GM21381 (cell line): Measurements from ENCODE around the gene STAT4.

Experiments
- ATAC-seq: cut with Tn5 transposase; IDR thresholded peaks from one replicate; pipeline ENCODE4 v1.9.1; 2021; ENCODE audit warnings: mild to moderate bottlenecking, moderate library complexity; ENCODE audit not compliant: unreplicated experiment

Gene STAT4

DNA sequence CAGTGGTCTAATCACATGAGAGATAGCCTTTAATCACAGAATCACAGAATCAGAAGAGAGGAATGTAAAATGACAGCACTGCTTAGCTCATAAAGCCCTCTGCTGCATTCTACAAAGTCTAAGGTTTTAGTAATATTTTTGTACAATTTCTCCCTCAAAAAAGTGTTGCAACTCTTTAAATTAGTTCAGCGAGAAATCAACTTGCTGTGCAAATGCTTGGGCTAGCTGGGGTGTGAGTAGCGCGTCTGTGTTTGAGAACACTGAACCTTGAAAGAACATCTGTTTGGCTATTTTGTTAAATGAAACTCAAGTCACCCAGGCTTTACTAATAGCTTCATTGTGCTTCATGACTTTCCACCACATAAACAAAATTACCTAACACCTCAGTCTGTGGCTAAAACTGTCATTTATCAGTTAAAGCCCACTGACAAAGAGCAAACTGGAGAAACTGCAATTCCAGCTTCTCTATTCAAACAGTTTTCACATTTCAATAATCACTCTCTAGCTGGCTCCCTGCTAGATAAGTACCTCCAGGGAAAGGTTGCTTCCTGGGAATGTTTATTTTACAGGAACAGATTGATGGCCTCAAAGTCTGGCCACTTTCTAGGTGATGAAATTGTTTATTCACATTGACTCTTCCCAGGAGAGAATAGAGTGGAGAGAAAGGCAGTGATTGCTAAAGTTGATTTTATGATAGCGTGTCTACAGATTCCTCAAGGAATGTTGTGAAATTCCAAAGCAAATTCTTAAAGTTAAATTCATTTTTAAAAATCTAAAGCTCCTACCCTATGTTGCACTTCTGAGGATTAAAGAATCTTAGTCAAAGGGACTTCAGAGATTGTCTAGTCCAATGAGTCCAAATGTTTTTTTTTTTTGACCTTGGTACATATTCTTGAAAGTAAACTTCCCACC is 100.8 kb downstream of the STAT4 start:
- peak; percentile 84 for ATAC-seq

GRCh38 chr2:191048073-191048472 is 102.7 kb downstream of the STAT4 start:
- no peak for ATAC-seq

- ATAC-seq, result no peak
These were observed 105.7 kb downstream of the STAT4 start for GRCh38 chr2:191045141-191045540.

DNA sequence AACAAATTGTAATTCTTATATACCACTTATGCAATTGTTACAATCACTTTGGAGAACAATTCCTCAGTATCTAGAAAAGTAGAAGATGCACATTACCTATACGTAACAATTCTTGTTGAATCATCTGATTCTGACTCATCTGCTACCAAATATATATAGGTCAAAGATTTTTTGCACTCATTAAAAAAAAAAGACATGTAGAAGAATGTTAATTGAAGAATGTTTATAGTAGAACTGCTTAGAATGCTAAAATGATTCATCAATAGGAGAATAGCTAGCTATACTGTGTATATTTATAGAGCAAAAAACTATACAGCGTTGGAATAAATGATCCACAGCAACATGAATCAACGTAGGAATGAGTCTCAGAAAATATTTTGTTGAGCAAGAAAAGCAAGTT is 107.4 kb downstream of the STAT4 start:
- no peak for ATAC-seq

DNA sequence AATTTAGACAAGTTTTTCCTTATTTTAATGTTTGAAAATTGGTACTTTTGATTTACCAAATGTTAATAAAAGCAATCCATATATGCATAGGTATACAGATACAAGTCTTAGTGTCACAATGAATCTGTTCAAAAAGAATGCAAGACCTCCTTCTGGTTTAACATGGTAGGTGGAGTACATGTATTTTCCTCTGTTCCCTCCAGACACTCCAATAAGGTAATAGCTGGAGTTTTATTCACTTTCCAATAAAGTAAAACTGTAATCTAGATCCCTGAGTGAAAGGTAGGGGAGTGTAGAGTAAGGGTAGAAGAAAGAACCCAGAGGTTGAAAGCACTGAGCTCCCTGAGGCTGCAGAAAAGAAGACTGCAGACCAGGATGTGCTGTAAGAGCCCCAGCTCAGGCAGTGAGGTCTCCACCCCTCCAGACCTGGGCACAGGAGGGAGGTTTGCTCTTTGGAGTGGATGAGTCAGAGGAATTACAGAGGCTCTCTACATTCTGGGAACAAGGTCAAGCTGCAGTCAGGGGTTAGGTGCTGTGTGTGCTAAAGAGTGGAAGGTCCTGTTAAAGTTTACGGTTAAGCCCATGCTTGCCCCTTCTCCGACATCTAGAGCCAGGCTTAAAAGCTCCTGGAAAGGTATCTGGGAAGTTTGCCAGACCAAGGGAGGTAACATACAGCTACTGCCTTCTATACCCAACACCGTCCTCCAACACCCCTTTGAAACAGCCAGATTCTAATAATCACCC is 109.2 kb downstream of the STAT4 start:
- ATAC-seq, result no peak

GRCh38 chr2:191039616-191040015 is 111.2 kb downstream of the STAT4 start:
- no peak for ATAC-seq

DNA sequence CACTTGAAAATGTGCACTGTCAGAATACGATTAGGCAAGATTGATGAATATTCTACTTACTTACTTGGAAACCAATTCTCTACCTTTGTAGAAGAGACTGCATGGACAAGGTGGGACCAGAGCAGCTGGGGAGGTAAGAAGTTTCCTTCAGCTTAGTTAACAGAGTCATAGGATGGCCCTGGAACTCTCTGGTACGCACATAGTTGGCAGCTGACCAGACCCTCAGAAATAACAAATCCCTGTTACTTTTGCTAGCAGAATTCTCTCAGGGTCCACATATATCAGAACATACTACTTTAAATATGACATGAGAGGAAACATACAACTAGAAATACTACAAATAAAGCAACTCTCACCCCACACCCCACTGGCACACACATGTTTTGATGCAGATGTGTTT is 112.1 kb downstream of the STAT4 start:
- no peak for ATAC-seq

- no peak for ATAC-seq
These were observed 112.5 kb downstream of the STAT4 start for GRCh38 chr2:191038241-191038725.

- ATAC-seq, result no peak
These were observed 113.4 kb downstream of the STAT4 start for GRCh38 chr2:191037351-191037750.

DNA sequence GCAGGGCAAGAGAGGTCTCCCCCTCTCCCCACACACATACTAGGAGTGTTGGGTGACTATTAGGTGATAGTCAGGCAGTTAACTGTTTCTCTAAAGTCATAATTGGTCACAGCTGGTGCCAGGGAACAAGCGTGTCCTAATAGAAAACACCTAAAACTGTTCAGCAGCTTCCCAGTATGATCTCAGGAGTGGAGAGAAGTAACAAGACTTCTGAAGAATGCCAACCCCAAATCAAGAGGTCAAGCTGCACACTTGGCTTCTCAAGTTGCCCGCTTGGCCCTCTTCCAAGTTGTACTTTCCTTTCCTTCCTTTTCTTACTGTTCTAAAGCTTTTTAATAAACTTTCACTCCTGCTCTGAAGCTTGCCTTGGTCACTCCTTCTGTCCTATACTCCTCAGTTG is 114.4 kb downstream of the STAT4 start:
- ATAC-seq, result no peak

DNA sequence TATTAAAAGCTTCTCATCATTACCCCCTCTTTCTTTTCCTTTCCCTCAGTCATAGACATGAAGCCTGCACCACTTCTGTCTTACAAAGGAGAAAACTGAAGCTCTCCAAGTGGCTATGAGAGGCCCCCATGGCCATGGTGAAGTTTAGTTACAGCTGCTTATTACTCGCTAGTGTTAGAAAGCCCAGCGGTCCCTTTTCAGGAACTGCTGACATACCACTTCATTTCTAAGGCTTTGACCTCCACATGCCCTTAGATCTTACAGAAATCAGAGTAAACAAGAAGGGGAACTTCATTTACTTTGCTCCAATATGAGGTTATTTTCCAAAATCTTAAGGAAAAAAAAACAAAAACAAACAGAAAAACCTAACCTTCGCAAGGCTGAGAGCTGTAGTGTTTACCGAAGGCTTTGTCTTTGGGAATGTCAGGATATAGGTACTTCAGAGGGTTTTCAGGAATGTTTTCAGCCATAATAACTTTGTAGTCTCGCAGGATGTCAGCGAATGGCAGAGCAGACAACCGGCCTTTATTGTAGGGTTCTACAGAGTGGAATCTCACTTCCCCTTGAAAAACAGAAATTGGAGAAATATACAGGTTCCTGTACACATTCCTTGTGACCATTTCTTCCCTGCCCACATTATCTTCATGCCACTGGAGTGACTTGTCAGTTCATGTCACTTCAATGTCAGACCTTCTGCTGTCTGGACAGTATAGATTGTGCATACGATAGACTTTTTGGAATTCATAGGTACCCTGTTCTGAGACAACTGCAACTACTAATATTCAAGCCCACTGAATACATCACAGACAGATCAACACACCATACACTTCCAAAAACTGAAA is 118.0 kb downstream of the STAT4 start:
- no peak for ATAC-seq

DNA sequence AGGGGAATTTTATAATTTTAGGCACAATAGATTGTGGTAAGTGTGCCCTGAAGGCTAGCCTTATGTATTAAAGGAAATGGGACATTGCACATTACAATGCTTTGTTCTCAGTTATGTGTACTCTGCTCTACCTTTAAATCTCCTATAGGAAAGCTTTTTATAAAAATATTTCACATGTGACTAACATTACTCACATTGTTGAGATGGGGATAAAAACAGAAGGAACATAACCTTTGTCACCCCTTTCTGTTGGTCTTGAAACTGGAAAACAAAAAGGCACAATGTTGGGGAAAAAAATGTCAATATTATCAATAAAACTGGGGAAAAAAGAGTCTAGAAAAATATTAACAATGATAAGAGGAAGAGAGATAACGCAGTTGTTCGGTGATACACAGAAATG is 119.5 kb downstream of the STAT4 start:
- no peak for ATAC-seq

DNA sequence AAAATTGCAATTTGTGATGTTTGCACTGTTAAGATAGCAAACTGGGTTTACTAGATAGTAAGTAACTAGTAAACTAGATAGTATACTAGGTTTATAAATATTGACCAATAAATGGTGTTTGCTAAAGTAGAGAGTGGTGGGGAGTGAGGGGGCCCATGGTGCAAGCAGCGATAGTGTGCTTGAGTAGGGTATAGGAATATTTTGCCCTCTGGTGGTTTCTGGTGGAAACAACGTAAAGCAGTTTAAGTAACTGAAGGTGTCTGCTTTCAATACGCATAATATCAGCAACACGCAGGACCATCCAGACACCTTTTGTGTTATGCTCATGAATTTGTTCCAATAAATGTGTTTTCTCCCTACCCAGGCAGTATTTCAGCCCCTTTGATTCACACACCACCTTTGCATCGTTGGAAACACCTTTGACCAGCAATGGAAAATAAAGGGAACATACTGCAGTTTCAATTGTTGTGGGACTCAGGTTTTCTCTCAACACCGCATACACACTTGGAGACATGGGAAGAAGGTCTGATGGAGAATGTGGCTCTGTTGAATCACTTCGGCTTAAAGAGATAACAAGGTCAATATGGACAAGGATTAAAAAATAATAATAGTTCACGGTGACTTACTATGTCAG is 120.2 kb downstream of the STAT4 start:
- peak; percentile 85 for ATAC-seq

GRCh38 chr2:191029280-191029950 is 121.4 kb downstream of the STAT4 start:
- no peak for ATAC-seq

GRCh38 chr2:191026377-191026776 is 124.4 kb downstream of the STAT4 start:
- ATAC-seq, result no peak

- ATAC-seq, result no peak
These were observed 125.7 kb downstream of the STAT4 start for GRCh38 chr2:191025135-191025534.

DNA sequence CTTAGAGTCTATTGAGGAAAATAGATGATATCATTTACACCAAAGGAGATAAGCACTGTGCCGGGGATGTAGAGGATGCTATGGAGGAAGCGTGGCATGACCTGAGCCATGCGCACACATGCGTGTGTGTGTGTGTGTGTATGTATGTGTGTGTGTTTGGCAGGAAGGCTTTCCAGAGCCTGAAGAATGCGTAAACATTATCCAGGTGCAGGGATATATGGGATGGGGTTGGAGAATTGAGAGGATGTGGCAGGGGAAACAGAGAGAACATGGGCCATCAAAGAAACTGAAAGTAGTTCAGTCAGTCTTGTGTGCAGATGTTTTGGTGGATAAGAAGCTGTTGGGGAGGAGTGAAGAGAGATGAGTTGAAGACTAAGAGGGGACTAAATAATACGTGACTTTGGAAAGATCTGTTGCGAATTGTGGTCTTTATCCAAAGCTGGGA is 127.5 kb downstream of the STAT4 start:
- no peak for ATAC-seq

GRCh38 chr2:191020742-191021381 is 129.9 kb downstream of the STAT4 start:
- ATAC-seq, result peak; percentile 18

DNA sequence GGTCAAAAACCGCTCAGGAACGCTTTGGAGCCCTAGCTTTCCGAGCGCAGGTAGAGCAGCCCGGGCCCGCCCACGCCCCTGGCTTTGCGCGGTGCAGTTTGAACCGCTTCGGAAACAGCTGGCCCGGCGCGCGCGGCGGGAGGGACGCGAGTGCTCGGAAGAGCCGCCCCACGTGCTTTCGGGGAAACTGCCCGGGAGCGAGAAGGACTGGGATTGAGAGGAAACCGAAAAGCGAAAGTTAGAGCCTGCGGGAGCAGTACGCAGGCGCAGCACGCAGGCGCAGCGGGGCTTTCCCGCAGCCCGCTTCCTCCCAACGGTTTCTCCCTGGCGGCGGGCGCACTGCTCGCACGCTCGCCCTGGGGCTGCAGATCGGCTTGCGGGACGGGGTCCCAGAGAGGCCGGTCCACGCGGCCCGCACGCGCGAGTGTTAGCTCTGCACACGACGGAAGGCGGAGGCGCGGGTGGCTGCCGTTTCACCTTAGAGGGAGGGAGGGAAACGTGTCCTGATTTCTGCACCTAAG is 130.5 kb downstream of the STAT4 start:
- peak; percentile 74 for ATAC-seq
